ENCODE results near the gene IRX3.

- TF ChIP-seq CTCF (IDR thresholded peaks at IDR 0.05): no peak
- TF ChIP-seq POLR2A (IDR thresholded peaks at IDR 0.05): no peak
Measured at GRCh38 chr16:54245788-54246453, 40.7 kb downstream of the IRX3 start.
